Astrocyte (in vitro differentiated cells and primary cell): ENCODE measurements around the gene PLPP3.

Source experiments
- EZH2 ChIP-seq: IDR thresholded peaks from 2 replicates; pipeline ENCODE4 v1.6.1; 2012; ENCODE audit warnings: mild to moderate bottlenecking, low read length, inconsistent platforms; ENCODE audit not compliant: insufficient read depth
- TF ChIP-seq, protein P1 (sequence below): IDR thresholded peaks from 2 replicates; pipeline ENCODE4 v1.5.1; 2011; ENCODE audit warnings: low read depth, mild to moderate bottlenecking, inconsistent platforms, low read length, moderate library complexity; ENCODE audit not compliant: insufficient read depth

DNA sequence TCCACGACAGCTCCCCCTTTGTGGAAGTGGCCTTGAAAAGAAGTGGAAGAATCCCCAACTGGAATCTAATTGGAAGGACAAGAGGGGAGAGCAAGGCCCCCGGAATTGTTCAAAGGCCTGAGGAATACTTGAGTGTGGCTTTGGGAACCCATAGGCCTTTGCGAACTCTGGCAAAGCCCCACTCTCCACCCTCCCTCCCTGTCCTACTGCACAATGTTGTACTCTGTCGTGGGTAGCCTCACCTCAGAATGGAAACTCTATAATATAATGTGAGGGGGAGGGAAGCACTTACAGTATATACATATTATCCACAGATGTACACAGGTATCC is 28.5 kb downstream of the PLPP3 start:
- TF ChIP-seq, protein P1, sequence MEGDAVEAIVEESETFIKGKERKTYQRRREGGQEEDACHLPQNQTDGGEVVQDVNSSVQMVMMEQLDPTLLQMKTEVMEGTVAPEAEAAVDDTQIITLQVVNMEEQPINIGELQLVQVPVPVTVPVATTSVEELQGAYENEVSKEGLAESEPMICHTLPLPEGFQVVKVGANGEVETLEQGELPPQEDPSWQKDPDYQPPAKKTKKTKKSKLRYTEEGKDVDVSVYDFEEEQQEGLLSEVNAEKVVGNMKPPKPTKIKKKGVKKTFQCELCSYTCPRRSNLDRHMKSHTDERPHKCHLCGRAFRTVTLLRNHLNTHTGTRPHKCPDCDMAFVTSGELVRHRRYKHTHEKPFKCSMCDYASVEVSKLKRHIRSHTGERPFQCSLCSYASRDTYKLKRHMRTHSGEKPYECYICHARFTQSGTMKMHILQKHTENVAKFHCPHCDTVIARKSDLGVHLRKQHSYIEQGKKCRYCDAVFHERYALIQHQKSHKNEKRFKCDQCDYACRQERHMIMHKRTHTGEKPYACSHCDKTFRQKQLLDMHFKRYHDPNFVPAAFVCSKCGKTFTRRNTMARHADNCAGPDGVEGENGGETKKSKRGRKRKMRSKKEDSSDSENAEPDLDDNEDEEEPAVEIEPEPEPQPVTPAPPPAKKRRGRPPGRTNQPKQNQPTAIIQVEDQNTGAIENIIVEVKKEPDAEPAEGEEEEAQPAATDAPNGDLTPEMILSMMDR: no peak
- TF ChIP-seq EZH2: no peak
